ENCODE measurements around the gene GP1BB. TPM values are rescaled to one million over a fixed set of nuclear protein-coding genes. Genes with fewer than 3 reads are reported as not detected.
A peak's percentile ranks its signal among the peaks of the same experiment; 100 is the strongest.

The GP1BB gene
- total and polyA plus RNA-seq, 2 of the 13 experiments (the other 11 are each of a cell fraction or from before 2014, with no cell fraction given) = not detected

DNA sequence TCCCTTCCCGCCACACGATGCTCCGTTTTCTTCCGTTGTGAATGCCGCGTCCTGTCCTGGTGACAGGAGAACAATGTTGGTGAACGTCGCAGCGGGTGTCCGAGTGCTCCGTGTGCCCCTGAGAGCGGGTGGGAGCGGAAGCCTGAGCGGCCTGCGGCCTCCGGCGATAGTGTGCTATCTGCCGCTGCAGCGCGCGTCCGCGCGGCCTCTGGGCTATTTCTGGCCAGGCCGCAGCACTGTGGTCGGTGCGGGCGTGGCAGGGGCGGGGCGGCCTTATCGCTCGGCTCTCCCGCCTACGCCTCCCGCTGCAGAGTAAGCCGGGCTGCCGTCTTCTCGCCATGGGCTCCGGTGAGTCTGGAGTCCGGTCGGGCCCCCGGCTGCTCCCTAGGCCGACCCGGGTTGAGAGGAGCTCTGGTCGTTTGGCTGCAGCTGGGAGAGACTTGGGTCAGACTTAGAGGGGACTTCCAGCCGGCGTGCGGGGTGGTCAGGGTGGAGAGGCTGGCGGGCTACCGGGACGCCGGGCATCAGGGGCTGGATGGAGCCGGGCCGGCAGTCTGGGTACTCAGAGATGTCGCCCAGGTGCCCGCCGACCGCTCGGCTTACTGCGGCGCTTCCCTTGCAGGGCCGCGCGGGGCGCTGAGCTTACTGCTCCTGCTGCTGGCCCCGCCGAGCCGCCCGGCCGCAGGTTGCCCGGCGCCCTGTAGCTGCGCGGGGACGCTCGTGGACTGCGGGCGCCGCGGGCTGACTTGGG is at the start of gene GP1BB (continued):
- peak; percentile 30 for TF ChIP-seq HNRNPK (IDR thresholded peaks at IDR 0.05; ENCODE audit: low read depth, low read length, poor library complexity, severe bottlenecking)
- TF ChIP-seq ZNF543 (CRISPR knock-in tag; IDR thresholded peaks at IDR 0.05) = peak; percentile 66; the same call in 1 of the 2 replicates
- TF ChIP-seq, protein P1, sequence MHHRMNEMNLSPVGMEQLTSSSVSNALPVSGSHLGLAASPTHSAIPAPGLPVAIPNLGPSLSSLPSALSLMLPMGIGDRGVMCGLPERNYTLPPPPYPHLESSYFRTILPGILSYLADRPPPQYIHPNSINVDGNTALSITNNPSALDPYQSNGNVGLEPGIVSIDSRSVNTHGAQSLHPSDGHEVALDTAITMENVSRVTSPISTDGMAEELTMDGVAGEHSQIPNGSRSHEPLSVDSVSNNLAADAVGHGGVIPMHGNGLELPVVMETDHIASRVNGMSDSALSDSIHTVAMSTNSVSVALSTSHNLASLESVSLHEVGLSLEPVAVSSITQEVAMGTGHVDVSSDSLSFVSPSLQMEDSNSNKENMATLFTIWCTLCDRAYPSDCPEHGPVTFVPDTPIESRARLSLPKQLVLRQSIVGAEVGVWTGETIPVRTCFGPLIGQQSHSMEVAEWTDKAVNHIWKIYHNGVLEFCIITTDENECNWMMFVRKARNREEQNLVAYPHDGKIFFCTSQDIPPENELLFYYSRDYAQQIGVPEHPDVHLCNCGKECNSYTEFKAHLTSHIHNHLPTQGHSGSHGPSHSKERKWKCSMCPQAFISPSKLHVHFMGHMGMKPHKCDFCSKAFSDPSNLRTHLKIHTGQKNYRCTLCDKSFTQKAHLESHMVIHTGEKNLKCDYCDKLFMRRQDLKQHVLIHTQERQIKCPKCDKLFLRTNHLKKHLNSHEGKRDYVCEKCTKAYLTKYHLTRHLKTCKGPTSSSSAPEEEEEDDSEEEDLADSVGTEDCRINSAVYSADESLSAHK (CRISPR knock-in tag; IDR thresholded peaks at IDR 0.05; ENCODE audit: borderline replicate concordance) = no peak
- no peak for TF ChIP-seq PHF20 (CRISPR knock-in tag; IDR thresholded peaks at IDR 0.05)
- no peak for TF ChIP-seq KLF6 (CRISPR knock-in tag; IDR thresholded peaks at IDR 0.05)
- TF ChIP-seq ZBTB43 (CRISPR knock-in tag; conservative IDR thresholded peaks at IDR 0.05) = 0 out of 2 replicates have a peak, but pooled peaks have one; percentile 33
- TF ChIP-seq RBM22 (optimal IDR thresholded peaks at IDR 0.05; ENCODE audit: low read length) = no peak
- TF ChIP-seq CSRNP1 (CRISPR knock-in tag; IDR thresholded peaks at IDR 0.05) = peak; percentile 41; the same call in 1 of the 2 replicates
- TF ChIP-seq ZNF138 (CRISPR knock-in tag; IDR thresholded peaks at IDR 0.05; ENCODE audit: low read depth) = no peak
- TF ChIP-seq HMG20B (CRISPR knock-in tag; conservative IDR thresholded peaks at IDR 0.05) = 0 out of 2 replicates have a peak, but pooled peaks have one; percentile 36
- no peak for TF ChIP-seq ZNF414 (CRISPR knock-in tag; IDR thresholded peaks at IDR 0.05)
- TF ChIP-seq IRX3 (CRISPR knock-in tag; IDR thresholded peaks at IDR 0.05; ENCODE audit: borderline replicate concordance, low read depth) = no peak
- TF ChIP-seq REXO4 (CRISPR knock-in tag; IDR thresholded peaks at IDR 0.05; ENCODE audit: borderline replicate concordance) = no peak
- no peak for TF ChIP-seq NFE2 (CRISPR knock-in tag; IDR thresholded peaks at IDR 0.05)
- no peak for TF ChIP-seq SMAD1 (CRISPR knock-in tag; IDR thresholded peaks at IDR 0.05; ENCODE audit: borderline replicate concordance, low read depth)
- TF ChIP-seq, protein P2, sequence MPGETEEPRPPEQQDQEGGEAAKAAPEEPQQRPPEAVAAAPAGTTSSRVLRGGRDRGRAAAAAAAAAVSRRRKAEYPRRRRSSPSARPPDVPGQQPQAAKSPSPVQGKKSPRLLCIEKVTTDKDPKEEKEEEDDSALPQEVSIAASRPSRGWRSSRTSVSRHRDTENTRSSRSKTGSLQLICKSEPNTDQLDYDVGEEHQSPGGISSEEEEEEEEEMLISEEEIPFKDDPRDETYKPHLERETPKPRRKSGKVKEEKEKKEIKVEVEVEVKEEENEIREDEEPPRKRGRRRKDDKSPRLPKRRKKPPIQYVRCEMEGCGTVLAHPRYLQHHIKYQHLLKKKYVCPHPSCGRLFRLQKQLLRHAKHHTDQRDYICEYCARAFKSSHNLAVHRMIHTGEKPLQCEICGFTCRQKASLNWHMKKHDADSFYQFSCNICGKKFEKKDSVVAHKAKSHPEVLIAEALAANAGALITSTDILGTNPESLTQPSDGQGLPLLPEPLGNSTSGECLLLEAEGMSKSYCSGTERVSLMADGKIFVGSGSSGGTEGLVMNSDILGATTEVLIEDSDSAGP (CRISPR knock-in tag; IDR thresholded peaks at IDR 0.05; ENCODE audit: borderline replicate concordance) = no peak; the same call in 1 of the 2 replicates
- no peak for TF ChIP-seq ATF7 (IDR thresholded peaks at IDR 0.05)
- TF ChIP-seq ATF7 (CRISPR knock-in tag; IDR thresholded peaks at IDR 0.05) = no peak
- TF ChIP-seq HNF4A (CRISPR knock-in tag; IDR thresholded peaks at IDR 0.05) = no peak
- TF ChIP-seq TBX2 (CRISPR knock-in tag; IDR thresholded peaks at IDR 0.05; ENCODE audit: borderline replicate concordance) = no peak; the same call in 1 of the 2 replicates
- TF ChIP-seq ZNF7 (CRISPR knock-in tag; IDR thresholded peaks at IDR 0.05) = no peak

Data from HepG2 (cell line).